Heart right ventricle (tissue), 16 donors: ENCODE data around the gene UNC5CL. TPM values are rescaled to one million over a fixed set of nuclear protein-coding genes. Genes with fewer than 3 reads are reported as not detected.

ENCODE experiments used
- ATAC-seq, 8 donors: fragments of 200-7000 bp; cut with Tn5 transposase; one replicate each; pipeline ENCODE4 v1.9.1; 2020; ENCODE audit warnings: mild to moderate bottlenecking in 8 of 8, moderate library complexity in 8 of 8, moderate number of reproducible peaks in 1 of 8
- DNase-seq, 2 donors: peaks; one replicate each; pipeline ENCODE4 v3.0.0-alpha.2; 2020
- H3K27ac ChIP-seq, 10 donors: fragments of 200-600 bp; sonication (generic) in 2 of 10; one replicate each; pipeline versions ENCODE4 v1.5.0 to v1.8.0; 2020 to 2022; ENCODE audit warnings: mild to moderate bottlenecking in 3 of 10
- H3K27me3 ChIP-seq, 7 donors: fragments of 200-600 bp; one replicate each; pipeline ENCODE4 v1.8.0; 2021 to 2022; ENCODE audit warnings: mild to moderate bottlenecking in 2 of 7
- H3K36me3 ChIP-seq, 9 donors: fragments of 200-600 bp; sonication (generic) in 1 of 9; one replicate each; pipeline versions ENCODE4 v1.5.0 to v1.8.0; 2020 to 2022; ENCODE audit warnings: mild to moderate bottlenecking in 2 of 9
- H3K4me1 ChIP-seq, 9 donors: fragments of 200-600 bp; sonication (generic) in 1 of 9; one replicate each; pipeline versions ENCODE4 v1.5.0 to v1.8.0; 2020 to 2022; ENCODE audit warnings: mild to moderate bottlenecking in 4 of 9
- H3K4me3 ChIP-seq, 10 donors: fragments of 200-600 bp; sonication (generic) in 2 of 10; one replicate each; pipeline versions ENCODE4 v1.5.0 to v1.8.0; 2020 to 2022; ENCODE audit warnings: mild to moderate bottlenecking in 7 of 10, moderate library complexity in 2 of 10
- H3K9me3 ChIP-seq, 11 donors: fragments of 200-600 bp in 10 of 11; sonication (generic) in 2 of 11; one replicate each; pipeline versions ENCODE4 v1.5.0 to v1.8.0; 2013 to 2022; ENCODE audit warnings: mild to moderate bottlenecking in 2 of 11, control low read depth in 1 of 11, moderate library complexity in 1 of 11
- WGBS, 2 donors: extraction: QIAGEN DNeasy Blood & Tissue Kit; methylation state at CpG; one replicate each; pipeline ENCODE4 v1.1.7; 2013; ENCODE audit warnings: inconsistent platforms in 1 of 2; 5-methylcytosine and 5-hydroxymethylcytosine counted together
- intact Hi-C, 10 donors: fragments of 100-400 bp; cut with DNase I; formaldehyde crosslinking; loops; one replicate each; pipeline versions ENCODE4 v1.11.1 to v1.14.2; 2022
- polyA plus RNA-seq, 2 donors: library from polyadenylated mRNA; stranded (reverse); fragments of 200-250 nt; gene quantifications; one replicate each; pipeline ENCODE4 v1.2.3, GENCODE V29; 2013
- total RNA-seq, 10 donors: library from RNA; stranded (reverse); fragmentation: NEBNext Ultra II Directional in 3 of 10; extraction: Animal tissue kit (Norgen Biotek cat#: 25700) in 3 of 10; gene quantifications; one replicate each; pipeline versions ENCODE4 v1.2.1 to v1.2.4, GENCODE V29; 2021 to 2023
- TF ChIP-seq, protein P1 (sequence below), 9 donors: fragments of 200-600 bp; sonication (generic) in 2 of 9; IDR thresholded peaks; one replicate each; pipeline versions ENCODE4 v1.5.0 to v1.8.0; 2021 to 2022; ENCODE audit warnings: antibody characterized with exemption in 9 of 9, mild to moderate bottlenecking in 5 of 9, moderate library complexity in 1 of 9
- donor health status: Arrhythmogenic right ventricular cardiomyopathy.
- donor health status: ischemic (EF 13 %, LVEDD 7.1; RV severe dilation, severe dysfunction).
- donor health status: healthy with polysubstance abuse.
- donor health status: DM: no; HTN: yes; CAD: no.
- donor health status: DM: no; HTN: no; CAD: no.
- donor health status: ischemic (EF 25% LVEDD 6.9; RV normal size, moderate dysfunction).
- donor health status: ischemic (EF 25% LVEDD 5.7; RV mildly dilated, moderate dysfunction).
- donor health status: healthy.
- donor health status: DM: yes; HTN: yes; CAD: no.
- donor health status: Ischemic cardiomyopathy.
- donor health status: ischemic (EF 35%, LVEDD 5.7; RV mildly dilated, moderate dysfunction).
- donor health status: nonischemic (EF 11% LVEDD 7.7; RV severe dilation, severe dysfunction).
- donor health status: DM: yes; HTN: yes; CAD: no.
- donor health status: PGD.
- donor health status: ischemic (EF 29% LVEDD 5.4; RV normal size, mild dysfunction).
- donor health status: nonischemic (EF 23%, LVEDD 6.1; RV moderate dilation, normal function).

UNC5CL gene
- total and polyA plus RNA-seq, 12 donors = 0.19 to 1.9 (median 0.45) TPM

DNA sequence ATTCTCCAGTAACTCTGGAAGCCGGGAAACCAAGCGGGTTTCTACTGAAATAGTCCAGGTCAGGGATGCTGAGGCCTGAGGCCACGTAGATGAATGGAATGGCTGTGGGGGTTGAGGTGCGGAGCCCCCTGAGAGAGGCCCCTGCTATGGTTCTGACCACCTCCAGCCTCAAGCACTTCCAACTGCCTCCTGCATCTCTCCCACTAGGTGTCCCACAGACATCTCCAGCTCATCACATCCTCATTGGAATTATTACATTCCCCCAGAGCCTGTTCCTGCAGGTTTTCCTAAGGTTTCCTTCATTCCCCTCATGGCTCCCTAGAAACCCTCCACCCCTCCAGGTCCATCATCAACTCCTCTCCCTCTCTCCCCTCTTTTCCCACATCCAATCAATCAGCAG is 48.7 kb downstream of the UNC5CL start:
- TF ChIP-seq, protein P1, sequence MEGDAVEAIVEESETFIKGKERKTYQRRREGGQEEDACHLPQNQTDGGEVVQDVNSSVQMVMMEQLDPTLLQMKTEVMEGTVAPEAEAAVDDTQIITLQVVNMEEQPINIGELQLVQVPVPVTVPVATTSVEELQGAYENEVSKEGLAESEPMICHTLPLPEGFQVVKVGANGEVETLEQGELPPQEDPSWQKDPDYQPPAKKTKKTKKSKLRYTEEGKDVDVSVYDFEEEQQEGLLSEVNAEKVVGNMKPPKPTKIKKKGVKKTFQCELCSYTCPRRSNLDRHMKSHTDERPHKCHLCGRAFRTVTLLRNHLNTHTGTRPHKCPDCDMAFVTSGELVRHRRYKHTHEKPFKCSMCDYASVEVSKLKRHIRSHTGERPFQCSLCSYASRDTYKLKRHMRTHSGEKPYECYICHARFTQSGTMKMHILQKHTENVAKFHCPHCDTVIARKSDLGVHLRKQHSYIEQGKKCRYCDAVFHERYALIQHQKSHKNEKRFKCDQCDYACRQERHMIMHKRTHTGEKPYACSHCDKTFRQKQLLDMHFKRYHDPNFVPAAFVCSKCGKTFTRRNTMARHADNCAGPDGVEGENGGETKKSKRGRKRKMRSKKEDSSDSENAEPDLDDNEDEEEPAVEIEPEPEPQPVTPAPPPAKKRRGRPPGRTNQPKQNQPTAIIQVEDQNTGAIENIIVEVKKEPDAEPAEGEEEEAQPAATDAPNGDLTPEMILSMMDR (IDR thresholded peaks at IDR 0.05) = no peak
- Histone ChIP-seq H3K27me3 (no peaks in the 10 kb centered on the region), H3K9me3 (no peaks in the 10 kb centered on the region), H3K27ac (no peak overlapping the region), H3K4me3 (no peak overlapping the region), H3K36me3 (no peaks in the 10 kb centered on the region), H3K4me1 (no peaks in the 10 kb centered on the region)
- ATAC-seq (no peak), DNase-seq (no peak)
- intact Hi-C loops = loop anchor here in 1 of 10 donors (10.0 kb wide), 1 partner anchor 86 kb away; no protein-coding TSS in a partner anchor
- whole genome bisulfite sequencing, 2 donors = 88 to 96% methylated on average over 4 of the region's 4 CpGs

DNA sequence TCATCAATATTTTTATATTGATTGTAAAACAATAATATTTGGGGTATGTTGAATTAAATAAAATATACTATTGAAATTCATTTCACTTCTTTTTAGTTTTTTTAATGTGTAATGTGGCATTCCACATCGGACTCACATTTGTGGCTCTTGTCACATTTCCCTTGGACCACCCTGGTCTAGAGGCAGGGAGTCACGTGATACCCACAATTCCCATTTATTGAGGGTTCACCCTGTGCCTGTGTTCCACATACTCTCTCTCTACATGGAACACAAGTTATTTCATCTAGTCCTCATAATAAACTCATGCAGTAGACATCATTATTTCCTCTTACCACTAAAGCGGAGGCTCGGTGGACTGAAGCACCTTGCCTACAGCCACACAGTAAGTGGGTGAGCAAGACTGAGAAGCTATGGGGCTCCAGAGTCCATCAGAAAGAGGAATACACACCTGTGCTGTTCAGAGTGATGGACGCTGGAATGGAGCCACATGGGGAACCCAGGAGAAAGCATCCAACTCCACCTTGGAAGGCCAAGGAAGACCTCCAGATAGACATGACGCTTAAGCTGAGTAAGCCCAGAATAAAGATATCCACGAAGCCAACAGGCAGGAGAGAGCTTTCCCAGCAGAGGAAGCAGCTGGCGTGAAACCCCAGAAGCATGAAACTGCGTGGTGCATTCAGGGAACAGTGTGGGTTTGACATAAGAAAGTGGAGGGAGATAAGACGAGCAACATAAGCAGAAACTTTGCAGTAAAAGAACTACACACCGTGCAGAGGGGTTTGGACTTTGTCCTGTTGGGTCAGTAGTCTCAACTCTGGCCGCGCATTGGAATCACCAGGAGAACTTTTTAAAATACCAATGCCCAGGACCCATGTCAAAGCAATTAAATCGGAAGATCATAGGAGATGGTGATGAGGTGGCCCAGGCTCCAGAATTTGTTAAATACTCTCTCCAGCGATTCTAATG is 49.5 kb downstream of the UNC5CL start:
- WGBS, 2 donors = 85 to 87% methylated on average over 15 of the region's 15 CpGs
- intact Hi-C loops = loop anchor here in 1 of 10 donors (10.0 kb wide), 1 partner anchor 85 kb away; no protein-coding TSS in a partner anchor
- ATAC-seq (no peak), DNase-seq (no peak)
- Histone ChIP-seq H3K4me3 (no peak overlapping the region), H3K4me1 (no peaks in the 10 kb centered on the region), H3K27ac (no peak overlapping the region), H3K36me3 (no peaks in the 10 kb centered on the region), H3K9me3 (no peaks in the 10 kb centered on the region), H3K27me3 (no peaks in the 10 kb centered on the region)
- TF ChIP-seq, protein P1 (IDR thresholded peaks at IDR 0.05) = no peak

DNA sequence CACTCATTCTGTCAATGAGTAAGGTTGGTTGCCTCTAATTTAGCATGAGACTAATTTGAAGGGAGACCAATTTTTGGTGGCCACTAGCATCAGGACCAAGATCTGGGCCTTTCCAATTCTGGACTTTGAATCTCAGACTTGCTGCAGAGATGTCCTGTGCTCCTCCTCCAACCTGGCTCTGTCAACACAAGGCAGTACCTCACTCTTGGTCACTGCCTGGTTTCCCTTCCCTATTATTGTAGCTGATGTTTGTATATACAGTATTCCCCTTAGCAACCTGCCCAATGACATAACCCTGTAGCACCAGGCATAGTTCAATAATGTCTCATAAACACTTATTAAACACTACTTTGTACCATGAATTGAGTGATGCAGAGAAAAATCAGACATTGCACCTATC is 50.4 kb downstream of the UNC5CL start:
- Histone ChIP-seq H3K4me3 (no peak overlapping the region), H3K36me3 (no peaks in the 10 kb centered on the region), H3K27ac (no peak overlapping the region), H3K9me3 (no peaks in the 10 kb centered on the region), H3K27me3 (no peaks in the 10 kb centered on the region), H3K4me1 (no peaks in the 10 kb centered on the region)
- no peak for DNase-seq
- ATAC-seq = no peak
- intact Hi-C loops = no loop called here
- TF ChIP-seq, protein P1 (IDR thresholded peaks at IDR 0.05) = no peak

DNA sequence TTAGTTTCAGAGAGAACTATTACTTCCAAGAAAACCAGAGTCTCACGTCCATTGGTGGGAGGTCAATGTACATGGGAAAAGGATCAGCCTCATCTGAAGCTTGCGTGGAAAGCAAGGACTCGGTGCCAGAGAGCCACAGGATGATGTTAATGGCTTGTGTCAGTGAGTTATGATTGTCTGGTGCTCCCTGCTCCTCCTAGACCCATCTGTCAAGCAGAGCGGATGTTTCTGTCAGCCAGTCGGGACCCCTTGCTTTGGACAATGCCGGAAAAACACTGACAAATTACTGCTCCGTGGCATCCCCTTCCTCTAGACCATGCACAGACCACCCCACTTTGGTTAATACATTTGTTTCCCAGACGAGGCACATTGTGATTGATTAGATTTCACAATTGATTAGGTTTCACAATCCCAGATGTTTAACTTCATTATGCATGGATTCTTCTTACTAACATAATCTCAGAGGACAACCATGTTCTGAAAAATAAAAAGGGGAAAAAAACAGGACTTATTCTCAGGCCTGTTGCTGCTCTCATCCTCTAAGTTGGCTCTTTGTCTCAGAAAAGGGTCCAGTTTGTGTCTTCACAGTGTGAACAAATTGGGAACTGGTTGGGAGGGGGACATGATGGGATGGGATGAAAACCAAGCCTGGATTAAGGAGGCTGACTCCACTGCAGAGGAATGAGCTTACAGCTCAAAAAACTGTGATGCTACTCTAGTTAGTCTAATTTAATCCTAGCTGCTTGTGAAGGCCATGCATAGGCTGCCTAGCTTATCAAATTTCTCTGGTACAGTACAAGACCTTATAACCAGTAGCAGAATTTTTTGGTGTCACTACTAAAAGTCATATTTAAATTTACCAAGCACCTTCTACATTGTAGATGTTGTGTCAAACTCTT is 51.9 kb downstream of the UNC5CL start:
- H3K4me1 ChIP-seq = no peaks in the 10 kb centered on the region
- intact Hi-C loops = no loop called here
- 73 to 74% methylated on average over 8 of the region's 8 CpGs for WGBS, 2 donors
- no peaks in the 10 kb centered on the region for H3K9me3 ChIP-seq
- H3K4me3 ChIP-seq = no peak overlapping the region
- TF ChIP-seq, protein P1 (IDR thresholded peaks at IDR 0.05) = no peak
- ATAC-seq = no peak
- H3K27me3 ChIP-seq = peaks cover 0 to under 1% (median 0%) of the 10 kb centered on the region in 7 donors
- no peak for DNase-seq
- H3K36me3 ChIP-seq = no peaks in the 10 kb centered on the region
- no peak overlapping the region for H3K27ac ChIP-seq
